CD4-positive, alpha-beta T cell (primary cell): ENCODE measurements around the gene DNM1L. TPM values are rescaled to one million over a fixed set of nuclear protein-coding genes. Genes with fewer than 3 reads are reported as not detected.

Source experiments
- ATAC-seq: fragments of 200-7000 bp; cut with Tn5 transposase; one replicate; pipeline ENCODE4 v1.10.0; 2022; ENCODE audit warnings: mild to moderate bottlenecking; ENCODE audit not compliant: poor library complexity
- CTCF ChIA-PET: fragments of 350-600 bp; sonication (Branson Sonifier 250); formaldehyde crosslinking; loops from one replicate; lab custom pipeline; 2021; ENCODE audit warnings: antibody characterized with exemption, inconsistent platforms; lab: Charles Lee
- POLR2A ChIA-PET: fragments of 350-600 bp; sonication (Branson Sonifier 250); formaldehyde crosslinking; loops from one replicate; lab custom pipeline; 2021; ENCODE audit warnings: antibody characterized with exemption, inconsistent platforms; lab: Charles Lee
- DNase-seq, 14 experiments: peaks; one replicate each; pipeline ENCODE4 v3.0.0-alpha.2; 2013 to 2020; ENCODE audit warnings: mixed read lengths in 2 of 14
- H3K27ac ChIP-seq, 2 donors: one replicate each; pipeline versions ENCODE4 v1.5.1 to v1.7.0; 2013; ENCODE audit warnings: low read length in 2 of 2, low read depth in 1 of 2, mild to moderate bottlenecking in 1 of 2
- H3K27me3 ChIP-seq, 2 experiments: 1 replicate in 1 of 2; 2 replicates in 1 of 2; pipeline versions ENCODE4 v1.6.1 to v1.7.0; 2013; ENCODE audit warnings: low read length in 2 of 2, control low read depth in 1 of 2, mild to moderate bottlenecking in 1 of 2, moderate library complexity in 1 of 2; ENCODE audit not compliant: insufficient read depth in 2 of 2, control insufficient read depth in 1 of 2
- H3K36me3 ChIP-seq: one replicate; pipeline ENCODE4 v1.6.1; 2013; ENCODE audit warnings: low read length, control low read depth; ENCODE audit not compliant: insufficient read depth
- H3K4me1 ChIP-seq: one replicate; pipeline ENCODE4 v1.6.1; 2013; ENCODE audit warnings: low read length, control low read depth; ENCODE audit not compliant: insufficient read depth
- H3K4me3 ChIP-seq: one replicate; pipeline ENCODE4 v1.5.1; 2013; ENCODE audit warnings: mild to moderate bottlenecking, low read length, moderate library complexity
- H3K9me3 ChIP-seq, 2 experiments: 1 replicate in 1 of 2; 2 replicates in 1 of 2; pipeline versions ENCODE4 v1.6.1 to v1.7.0; 2013; ENCODE audit warnings: low read length in 2 of 2, mild to moderate bottlenecking in 2 of 2, control low read depth in 1 of 2, moderate library complexity in 1 of 2; ENCODE audit not compliant: control insufficient read depth in 1 of 2, insufficient read depth in 1 of 2
- H3K27ac Mint-ChIP-seq: one replicate; pipeline ENCODE4 v1.8.0; 2020; ENCODE audit warnings: mixed read lengths
- H3K27me3 Mint-ChIP-seq: one replicate; pipeline ENCODE4 v1.8.0; 2021; ENCODE audit warnings: mixed read lengths
- H3K36me3 Mint-ChIP-seq: one replicate; pipeline ENCODE4 v1.8.0; 2021; ENCODE audit warnings: low read depth, mixed read lengths
- H3K4me1 Mint-ChIP-seq: one replicate; pipeline ENCODE4 v1.8.0; 2021; ENCODE audit warnings: low read depth, mixed read lengths
- H3K4me3 Mint-ChIP-seq: one replicate; pipeline ENCODE4 v1.8.0; 2020; ENCODE audit warnings: mild to moderate bottlenecking, mixed read lengths
- H3K9me3 Mint-ChIP-seq: one replicate; pipeline ENCODE4 v1.8.0; 2020; ENCODE audit warnings: mixed read lengths
- CTCF ChIP-seq: fragments of 200-600 bp; IDR thresholded peaks from one replicate; pipeline ENCODE4 v1.8.0; 2022; ENCODE audit warnings: antibody characterized with exemption, mild to moderate bottlenecking
- intact Hi-C, 2 experiments: fragments of 100-400 bp; cut with DNase I in 1 of 2; cut with micrococcal nuclease in 1 of 2; formaldehyde crosslinking; loops; one replicate each; pipeline versions ENCODE4 v1.15.1 to v1.9.0; 2023 to 2025; cut with DNase I, micrococcal nuclease
- total RNA-seq, 174 experiments: library from RNA in 2 of 174; stranded (reverse) in 2 of 174; gene quantifications; one replicate each; pipeline ENCODE4 v1.2.3 and lab custom pipeline; 2021 to 2026

Gene DNM1L
- total RNA-seq, 2 experiments from 2014 or later = 70.9 to 74.6 TPM

- no peak overlapping the region for H3K27ac ChIP-seq
- ATAC-seq = no peak
- no peaks in the 10 kb centered on the region for H3K4me1 ChIP-seq
- Mint-ChIP-seq H3K4me3 (no peak overlapping the region), H3K27me3 (no peaks in the 10 kb centered on the region), H3K27ac (no peak overlapping the region), H3K4me1 (peaks cover 65% of the 10 kb centered on the region), H3K9me3 (no peaks in the 10 kb centered on the region), H3K36me3 (peaks cover 30% of the 10 kb centered on the region)
- no peak overlapping the region for H3K4me3 ChIP-seq
- peaks cover 6% of the 10 kb centered on the region for H3K36me3 ChIP-seq
- CTCF ChIA-PET = no interaction called here
- TF ChIP-seq CTCF = no peak
- H3K27me3 ChIP-seq = no peaks in the 10 kb centered on the region
- peaks cover 0 to 3% of the 10 kb centered on the region in 2 experiments for H3K9me3 ChIP-seq
- DNase-seq = no peak
- intact Hi-C loops = no loop called here
- POLR2A ChIA-PET = no interaction called here
Observed at GRCh38 chr12:32690927-32691326, 11.8 kb downstream of the DNM1L start.

- Mint-ChIP-seq H3K9me3 (no peaks in the 10 kb centered on the region), H3K4me1 (peaks cover 55% of the 10 kb centered on the region), H3K36me3 (peaks cover 18% of the 10 kb centered on the region), H3K27ac (no peak overlapping the region), H3K4me3 (no peak overlapping the region), H3K27me3 (no peaks in the 10 kb centered on the region)
- DNase-seq (no peak), ATAC-seq (no peak)
- POLR2A ChIA-PET = no interaction called here
- Histone ChIP-seq H3K36me3 (peaks cover 7% of the 10 kb centered on the region), H3K4me3 (no peak overlapping the region), H3K27ac (no peak overlapping the region), H3K9me3 (peaks cover 0 to 3% of the 10 kb centered on the region in 2 experiments), H3K4me1 (no peaks in the 10 kb centered on the region), H3K27me3 (no peaks in the 10 kb centered on the region)
- intact Hi-C loops = no loop called here
- TF ChIP-seq CTCF = no peak
- CTCF ChIA-PET = interaction anchor here (0.8 to 1.5 kb wide), 2 partner anchors 11 to 45 kb away, joined by 3 read pairs; no protein-coding TSS in a partner anchor
Observed at GRCh38 chr12:32692358-32692757, 13.3 kb downstream of the DNM1L start.

GRCh38 chr12:32693036-32693435, 13.9 kb downstream of the DNM1L start:
- Mint-ChIP-seq H3K27ac (no peak overlapping the region), H3K9me3 (no peaks in the 10 kb centered on the region), H3K4me1 (peaks cover 54% of the 10 kb centered on the region), H3K4me3 (no peak overlapping the region), H3K36me3 (peaks cover 19% of the 10 kb centered on the region), H3K27me3 (no peaks in the 10 kb centered on the region)
- no peak for DNase-seq
- intact Hi-C loops = no loop called here
- Histone ChIP-seq H3K27ac (no peak overlapping the region), H3K4me1 (no peaks in the 10 kb centered on the region), H3K9me3 (peaks cover 0 to 3% of the 10 kb centered on the region in 2 experiments), H3K4me3 (no peak overlapping the region), H3K27me3 (no peaks in the 10 kb centered on the region), H3K36me3 (peaks cover 7% of the 10 kb centered on the region)
- no peak for ATAC-seq
- POLR2A ChIA-PET = no interaction called here
- CTCF ChIA-PET = interaction anchor here (0.8 to 1.5 kb wide), 2 partner anchors 10 to 44 kb away, joined by 3 read pairs; no protein-coding TSS in a partner anchor
- TF ChIP-seq CTCF = no peak
